Measurements from ENCODE around the gene TFR2. TPM values are rescaled to one million over a fixed set of nuclear protein-coding genes. Genes with fewer than 3 reads are reported as not detected.

Gene TFR2
- total and polyA plus RNA-seq, 2 of the 13 experiments (the other 11 are each of a cell fraction or from before 2014, with no cell fraction given): 36.9 to 64.2 TPM

DNA sequence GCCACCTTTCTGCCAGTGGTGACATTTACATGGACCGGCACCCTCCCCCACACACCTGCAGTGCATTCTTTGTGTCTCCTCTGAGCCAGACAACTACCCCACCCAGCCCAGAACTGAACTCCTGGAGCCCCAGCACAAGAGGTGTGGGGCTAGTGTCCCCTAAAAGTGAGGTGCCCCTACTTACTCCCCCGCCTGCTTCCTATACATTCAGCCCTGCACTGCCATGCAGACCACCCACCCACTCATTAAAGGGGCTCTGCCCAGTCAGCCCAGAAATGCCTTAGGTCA lies 69.6 kb downstream of the TFR2 start (continued):
- TF ChIP-seq, protein P1, sequence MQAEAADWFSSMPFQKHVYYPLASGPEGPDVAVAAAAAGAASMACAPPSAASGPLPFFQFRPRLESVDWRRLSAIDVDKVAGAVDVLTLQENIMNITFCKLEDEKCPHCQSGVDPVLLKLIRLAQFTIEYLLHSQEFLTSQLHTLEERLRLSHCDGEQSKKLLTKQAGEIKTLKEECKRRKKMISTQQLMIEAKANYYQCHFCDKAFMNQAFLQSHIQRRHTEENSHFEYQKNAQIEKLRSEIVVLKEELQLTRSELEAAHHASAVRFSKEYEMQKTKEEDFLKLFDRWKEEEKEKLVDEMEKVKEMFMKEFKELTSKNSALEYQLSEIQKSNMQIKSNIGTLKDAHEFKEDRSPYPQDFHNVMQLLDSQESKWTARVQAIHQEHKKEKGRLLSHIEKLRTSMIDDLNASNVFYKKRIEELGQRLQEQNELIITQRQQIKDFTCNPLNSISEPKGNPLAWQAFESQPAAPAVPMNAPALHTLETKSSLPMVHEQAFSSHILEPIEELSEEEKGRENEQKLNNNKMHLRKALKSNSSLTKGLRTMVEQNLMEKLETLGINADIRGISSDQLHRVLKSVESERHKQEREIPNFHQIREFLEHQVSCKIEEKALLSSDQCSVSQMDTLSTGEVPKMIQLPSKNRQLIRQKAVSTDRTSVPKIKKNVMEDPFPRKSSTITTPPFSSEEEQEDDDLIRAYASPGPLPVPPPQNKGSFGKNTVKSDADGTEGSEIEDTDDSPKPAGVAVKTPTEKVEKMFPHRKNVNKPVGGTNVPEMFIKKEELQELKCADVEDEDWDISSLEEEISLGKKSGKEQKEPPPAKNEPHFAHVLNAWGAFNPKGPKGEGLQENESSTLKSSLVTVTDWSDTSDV (CRISPR knock-in tag; IDR thresholded peaks at IDR 0.05): no peak
- TF ChIP-seq ZNF7 (CRISPR knock-in tag; IDR thresholded peaks at IDR 0.05) (no peak), DNMT3B (CRISPR knock-in tag; conservative IDR thresholded peaks at IDR 0.05) (no peak), TCF12 (IDR thresholded peaks at IDR 0.05) (no peak), TCF12 (CRISPR knock-in tag; IDR thresholded peaks at IDR 0.05) (no peak), EZH2 (conservative IDR thresholded peaks at IDR 0.05; ENCODE audit: low read depth, low read length) (no peak), MEIS2 (CRISPR knock-in tag; IDR thresholded peaks at IDR 0.05) (no peak), RCOR2 (CRISPR knock-in tag; IDR thresholded peaks at IDR 0.05) (no peak), ZC3H4 (CRISPR knock-in tag; IDR thresholded peaks at IDR 0.05; ENCODE audit: borderline replicate concordance) (no peak; the same call in 1 of the 2 replicates), SP1 (IDR thresholded peaks at IDR 0.05) (no peak), SP1 (CRISPR knock-in tag; IDR thresholded peaks at IDR 0.05) (no peak), PITX1 (CRISPR knock-in tag; IDR thresholded peaks at IDR 0.05) (0 out of 2 replicates have a peak, but pooled peaks have one; percentile 7), NONO (IDR thresholded peaks at IDR 0.05) (no peak), NONO (CRISPR knock-in tag; conservative IDR thresholded peaks at IDR 0.05) (peak; percentile 10; the same call in 1 of the 2 replicates), SETDB1 (CRISPR knock-in tag; IDR thresholded peaks at IDR 0.05; ENCODE audit: borderline replicate concordance) (no peak), ZNF839 (CRISPR knock-in tag; IDR thresholded peaks at IDR 0.05; ENCODE audit: borderline replicate concordance) (no peak), ZNF124 (CRISPR knock-in tag; IDR thresholded peaks at IDR 0.05) (no peak), LCORL (IDR thresholded peaks at IDR 0.05) (no peak), LCORL (CRISPR knock-in tag; IDR thresholded peaks at IDR 0.05) (no peak), ZNF569 (CRISPR knock-in tag; IDR thresholded peaks at IDR 0.05; ENCODE audit: borderline replicate concordance) (no peak), NR1H2 (CRISPR knock-in tag; IDR thresholded peaks at IDR 0.05; ENCODE audit: borderline replicate concordance, low read depth) (no peak)
- TF ChIP-seq, protein P2, sequence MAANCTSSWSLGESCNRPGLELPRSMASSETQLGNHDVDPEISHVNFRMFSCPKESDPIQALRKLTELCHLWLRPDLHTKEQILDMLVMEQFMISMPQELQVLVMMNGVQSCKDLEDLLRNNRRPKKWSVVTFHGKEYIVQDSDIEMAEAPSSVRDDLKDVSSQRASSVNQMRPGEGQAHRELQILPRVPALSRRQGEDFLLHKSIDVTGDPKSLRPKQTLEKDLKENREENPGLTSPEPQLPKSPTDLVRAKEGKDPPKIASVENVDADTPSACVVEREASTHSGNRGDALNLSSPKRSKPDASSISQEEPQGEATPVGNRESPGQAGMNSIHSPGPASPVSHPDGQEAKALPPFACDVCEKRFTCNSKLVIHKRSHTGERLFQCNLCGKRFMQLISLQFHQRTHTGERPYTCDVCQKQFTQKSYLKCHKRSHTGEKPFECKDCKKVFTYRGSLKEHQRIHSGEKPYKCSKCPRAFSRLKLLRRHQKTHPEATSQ (CRISPR knock-in tag; IDR thresholded peaks at IDR 0.05; ENCODE audit: borderline replicate concordance): 0 out of 2 replicates have a peak, but pooled peaks have one; percentile 27
- TF ChIP-seq, protein P3, sequence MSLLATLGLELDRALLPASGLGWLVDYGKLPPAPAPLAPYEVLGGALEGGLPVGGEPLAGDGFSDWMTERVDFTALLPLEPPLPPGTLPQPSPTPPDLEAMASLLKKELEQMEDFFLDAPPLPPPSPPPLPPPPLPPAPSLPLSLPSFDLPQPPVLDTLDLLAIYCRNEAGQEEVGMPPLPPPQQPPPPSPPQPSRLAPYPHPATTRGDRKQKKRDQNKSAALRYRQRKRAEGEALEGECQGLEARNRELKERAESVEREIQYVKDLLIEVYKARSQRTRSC (CRISPR knock-in tag; IDR thresholded peaks at IDR 0.05; ENCODE audit: low read depth): no peak
- TF ChIP-seq, protein P4, sequence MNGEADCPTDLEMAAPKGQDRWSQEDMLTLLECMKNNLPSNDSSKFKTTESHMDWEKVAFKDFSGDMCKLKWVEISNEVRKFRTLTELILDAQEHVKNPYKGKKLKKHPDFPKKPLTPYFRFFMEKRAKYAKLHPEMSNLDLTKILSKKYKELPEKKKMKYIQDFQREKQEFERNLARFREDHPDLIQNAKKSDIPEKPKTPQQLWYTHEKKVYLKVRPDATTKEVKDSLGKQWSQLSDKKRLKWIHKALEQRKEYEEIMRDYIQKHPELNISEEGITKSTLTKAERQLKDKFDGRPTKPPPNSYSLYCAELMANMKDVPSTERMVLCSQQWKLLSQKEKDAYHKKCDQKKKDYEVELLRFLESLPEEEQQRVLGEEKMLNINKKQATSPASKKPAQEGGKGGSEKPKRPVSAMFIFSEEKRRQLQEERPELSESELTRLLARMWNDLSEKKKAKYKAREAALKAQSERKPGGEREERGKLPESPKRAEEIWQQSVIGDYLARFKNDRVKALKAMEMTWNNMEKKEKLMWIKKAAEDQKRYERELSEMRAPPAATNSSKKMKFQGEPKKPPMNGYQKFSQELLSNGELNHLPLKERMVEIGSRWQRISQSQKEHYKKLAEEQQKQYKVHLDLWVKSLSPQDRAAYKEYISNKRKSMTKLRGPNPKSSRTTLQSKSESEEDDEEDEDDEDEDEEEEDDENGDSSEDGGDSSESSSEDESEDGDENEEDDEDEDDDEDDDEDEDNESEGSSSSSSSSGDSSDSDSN (CRISPR knock-in tag; IDR thresholded peaks at IDR 0.05): no peak
- TF ChIP-seq, protein P5, sequence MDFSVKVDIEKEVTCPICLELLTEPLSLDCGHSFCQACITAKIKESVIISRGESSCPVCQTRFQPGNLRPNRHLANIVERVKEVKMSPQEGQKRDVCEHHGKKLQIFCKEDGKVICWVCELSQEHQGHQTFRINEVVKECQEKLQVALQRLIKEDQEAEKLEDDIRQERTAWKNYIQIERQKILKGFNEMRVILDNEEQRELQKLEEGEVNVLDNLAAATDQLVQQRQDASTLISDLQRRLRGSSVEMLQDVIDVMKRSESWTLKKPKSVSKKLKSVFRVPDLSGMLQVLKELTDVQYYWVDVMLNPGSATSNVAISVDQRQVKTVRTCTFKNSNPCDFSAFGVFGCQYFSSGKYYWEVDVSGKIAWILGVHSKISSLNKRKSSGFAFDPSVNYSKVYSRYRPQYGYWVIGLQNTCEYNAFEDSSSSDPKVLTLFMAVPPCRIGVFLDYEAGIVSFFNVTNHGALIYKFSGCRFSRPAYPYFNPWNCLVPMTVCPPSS (IDR thresholded peaks at IDR 0.05): no peak
